GM06990 (cell line): ENCODE measurements around the gene ADPRM.

Experiments
- DNase-seq: peaks from one replicate; pipeline ENCODE4 v3.0.0-alpha.2; 2011; ENCODE audit not compliant: insufficient read length; ENCODE audit errors: extremely low read depth
- H3K27me3 ChIP-seq: replicated peaks from 2 replicates; pipeline ENCODE4 v1.6.0; 2011; ENCODE audit warnings: low read length; ENCODE audit not compliant: control insufficient read depth, insufficient read depth
- H3K36me3 ChIP-seq: 2 replicates; pipeline ENCODE4 v1.5.1; 2011; ENCODE audit warnings: low read length; ENCODE audit not compliant: control insufficient read depth, insufficient read depth
- H3K4me3 ChIP-seq: replicated peaks from 2 replicates; pipeline ENCODE4 v1.5.1; 2011; ENCODE audit warnings: low read depth, mild to moderate bottlenecking, control low read depth, low read length
- TF ChIP-seq, protein P1 (sequence below): IDR thresholded peaks from 2 replicates; pipeline ENCODE4 v1.5.1; 2011; ENCODE audit warnings: low read length, control low read depth, mild to moderate bottlenecking, inconsistent platforms; ENCODE audit not compliant: insufficient read depth, poor library complexity, severe bottlenecking

The ADPRM gene

GRCh38 chr17:10652984-10653659, 44.3 kb upstream of the ADPRM start:
- no peak overlapping the region for H3K4me3 ChIP-seq
- no peaks in the 10 kb centered on the region for H3K27me3 ChIP-seq
- TF ChIP-seq, protein P1, sequence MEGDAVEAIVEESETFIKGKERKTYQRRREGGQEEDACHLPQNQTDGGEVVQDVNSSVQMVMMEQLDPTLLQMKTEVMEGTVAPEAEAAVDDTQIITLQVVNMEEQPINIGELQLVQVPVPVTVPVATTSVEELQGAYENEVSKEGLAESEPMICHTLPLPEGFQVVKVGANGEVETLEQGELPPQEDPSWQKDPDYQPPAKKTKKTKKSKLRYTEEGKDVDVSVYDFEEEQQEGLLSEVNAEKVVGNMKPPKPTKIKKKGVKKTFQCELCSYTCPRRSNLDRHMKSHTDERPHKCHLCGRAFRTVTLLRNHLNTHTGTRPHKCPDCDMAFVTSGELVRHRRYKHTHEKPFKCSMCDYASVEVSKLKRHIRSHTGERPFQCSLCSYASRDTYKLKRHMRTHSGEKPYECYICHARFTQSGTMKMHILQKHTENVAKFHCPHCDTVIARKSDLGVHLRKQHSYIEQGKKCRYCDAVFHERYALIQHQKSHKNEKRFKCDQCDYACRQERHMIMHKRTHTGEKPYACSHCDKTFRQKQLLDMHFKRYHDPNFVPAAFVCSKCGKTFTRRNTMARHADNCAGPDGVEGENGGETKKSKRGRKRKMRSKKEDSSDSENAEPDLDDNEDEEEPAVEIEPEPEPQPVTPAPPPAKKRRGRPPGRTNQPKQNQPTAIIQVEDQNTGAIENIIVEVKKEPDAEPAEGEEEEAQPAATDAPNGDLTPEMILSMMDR: no peak
- H3K36me3 ChIP-seq: no peaks in the 10 kb centered on the region
- DNase-seq: no peak

DNA sequence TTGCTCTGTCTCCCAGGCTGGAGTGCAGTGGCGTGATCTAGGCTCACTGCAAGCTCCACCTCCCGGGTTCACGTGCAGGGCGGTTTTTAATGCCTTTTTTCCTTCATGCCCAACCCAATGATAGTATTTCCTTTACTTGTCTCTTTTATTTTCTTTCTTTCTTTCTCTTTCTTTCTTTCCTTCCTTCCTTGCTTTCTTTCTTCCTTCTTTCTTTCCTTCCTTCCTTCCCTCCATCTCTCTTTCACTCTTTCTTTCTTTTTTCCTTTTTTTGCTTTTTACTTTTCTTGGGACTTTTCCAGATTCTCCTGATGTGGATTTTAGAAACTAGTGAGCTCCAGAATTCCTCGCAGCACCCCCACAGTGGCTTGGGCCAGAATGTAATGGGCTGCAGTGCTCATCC, 43.4 kb upstream of the ADPRM start:
- TF ChIP-seq, protein P1: no peak
- Histone ChIP-seq H3K4me3 (no peak overlapping the region), H3K27me3 (no peaks in the 10 kb centered on the region), H3K36me3 (no peaks in the 10 kb centered on the region)
- no peak for DNase-seq

- H3K27me3 ChIP-seq: no peaks in the 10 kb centered on the region
- H3K36me3 ChIP-seq: no peaks in the 10 kb centered on the region
- DNase-seq: no peak
- H3K4me3 ChIP-seq: no peak within 1 kb of the TSS
- TF ChIP-seq, protein P1: no peak
Observed at GRCh38 chr17:10657148-10657547, 40.2 kb upstream of the ADPRM start, which contains the start of gene MYH3. Gene MYH3 (minus strand): TSS chr17:10657309. CDS start chr17:10655064, 2,245 bp downstream.

- TF ChIP-seq, protein P1: no peak
- no peaks in the 10 kb centered on the region for H3K27me3 ChIP-seq
- no peak for DNase-seq
Observed at GRCh38 chr17:10657879-10658278, 39.5 kb upstream of the ADPRM start.

DNA sequence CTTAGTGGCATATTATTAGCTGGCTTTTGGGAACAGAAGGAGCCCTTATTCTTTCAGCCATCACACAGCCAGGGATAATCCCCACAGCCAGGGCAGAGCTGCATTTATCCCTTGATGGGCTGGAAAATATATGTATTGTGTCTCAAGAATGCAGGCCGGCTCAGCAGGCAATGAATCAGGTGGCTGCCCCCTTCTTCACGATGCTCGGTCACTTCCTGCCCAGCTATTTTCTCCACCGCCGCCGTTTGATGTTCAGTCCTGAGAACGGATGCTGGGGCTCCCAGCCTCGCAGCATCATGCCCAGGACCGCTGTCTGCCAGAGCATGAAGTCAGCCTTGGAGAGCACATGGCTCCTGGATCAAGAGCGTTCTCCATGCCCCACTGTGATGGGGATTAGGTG, 36.0 kb upstream of the ADPRM start:
- Histone ChIP-seq H3K4me3 (no peak overlapping the region), H3K36me3 (no peaks in the 10 kb centered on the region), H3K27me3 (no peaks in the 10 kb centered on the region)
- TF ChIP-seq, protein P1: no peak
- DNase-seq: no peak

More at GRCh38 chr17:10657879-10658278, 39.5 kb upstream of the ADPRM start:
- Histone ChIP-seq H3K36me3 (no peaks in the 10 kb centered on the region), H3K4me3 (no peak overlapping the region)
